ENCODE data around the gene TTLL11.

TTLL11 gene

DNA sequence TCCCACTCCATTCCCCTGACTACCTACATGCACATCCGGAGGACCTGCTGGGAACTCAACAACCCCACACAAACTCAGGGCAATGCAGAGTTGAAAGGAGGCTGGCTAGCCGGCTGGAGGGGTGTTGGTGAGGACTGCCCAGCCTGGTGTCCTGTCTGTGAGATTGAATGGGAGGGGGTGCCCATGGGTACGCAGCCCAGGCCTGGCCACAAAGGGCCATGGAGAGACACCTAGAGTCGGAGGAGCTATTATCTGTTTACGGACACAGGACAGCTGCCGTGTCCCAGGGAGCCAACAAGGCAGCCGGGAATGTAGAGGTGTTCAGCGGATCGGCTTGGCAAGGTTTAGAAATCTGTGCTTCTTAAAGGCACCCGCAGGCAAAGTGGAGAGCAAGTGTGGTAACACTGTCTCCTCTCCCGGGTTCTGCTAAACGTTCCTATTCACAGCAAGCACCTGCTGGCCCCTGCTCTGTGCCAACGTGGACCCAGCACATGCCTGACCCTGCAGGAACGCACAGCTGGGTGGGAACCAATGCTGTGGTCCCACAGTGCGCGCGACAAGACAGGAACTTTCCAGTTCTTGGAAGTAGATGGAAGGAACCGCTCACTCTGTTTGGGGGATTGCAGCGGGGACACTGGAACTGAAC, 275.0 kb downstream of the TTLL11 start:
- TF ChIP-seq NFIC (IDR thresholded peaks at IDR 0.05) (no peak), CEBPB (IDR thresholded peaks at IDR 0.05) (no peak), YY1 (IDR thresholded peaks at IDR 0.05; ENCODE audit: low read depth) (no peak), FOXM1 (IDR thresholded peaks at IDR 0.05; ENCODE audit: borderline replicate concordance, low read depth) (no peak), TEAD4 (IDR thresholded peaks at IDR 0.05) (no peak), ZBTB7A (IDR thresholded peaks at IDR 0.05; ENCODE audit: low read depth) (no peak), RAD21 (IDR thresholded peaks at IDR 0.05; ENCODE audit: low read depth) (no peak), CREB1 (IDR thresholded peaks at IDR 0.05; ENCODE audit: low read depth) (no peak), EGR1 (IDR thresholded peaks at IDR 0.05) (no peak), TCF12 (IDR thresholded peaks at IDR 0.05; ENCODE audit: low read depth) (no peak), TAF1 (IDR thresholded peaks at IDR 0.05; ENCODE audit: low read depth) (no peak), EP300 (IDR thresholded peaks at IDR 0.05; ENCODE audit: borderline replicate concordance) (no peak)
- TF ChIP-seq, protein P1, sequence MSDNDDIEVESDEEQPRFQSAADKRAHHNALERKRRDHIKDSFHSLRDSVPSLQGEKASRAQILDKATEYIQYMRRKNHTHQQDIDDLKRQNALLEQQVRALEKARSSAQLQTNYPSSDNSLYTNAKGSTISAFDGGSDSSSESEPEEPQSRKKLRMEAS (IDR thresholded peaks at IDR 0.05) = no peak
- TF ChIP-seq, protein P2, sequence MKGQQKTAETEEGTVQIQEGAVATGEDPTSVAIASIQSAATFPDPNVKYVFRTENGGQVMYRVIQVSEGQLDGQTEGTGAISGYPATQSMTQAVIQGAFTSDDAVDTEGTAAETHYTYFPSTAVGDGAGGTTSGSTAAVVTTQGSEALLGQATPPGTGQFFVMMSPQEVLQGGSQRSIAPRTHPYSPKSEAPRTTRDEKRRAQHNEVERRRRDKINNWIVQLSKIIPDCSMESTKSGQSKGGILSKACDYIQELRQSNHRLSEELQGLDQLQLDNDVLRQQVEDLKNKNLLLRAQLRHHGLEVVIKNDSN (IDR thresholded peaks at IDR 0.05) = no peak
- TF ChIP-seq, protein P3, sequence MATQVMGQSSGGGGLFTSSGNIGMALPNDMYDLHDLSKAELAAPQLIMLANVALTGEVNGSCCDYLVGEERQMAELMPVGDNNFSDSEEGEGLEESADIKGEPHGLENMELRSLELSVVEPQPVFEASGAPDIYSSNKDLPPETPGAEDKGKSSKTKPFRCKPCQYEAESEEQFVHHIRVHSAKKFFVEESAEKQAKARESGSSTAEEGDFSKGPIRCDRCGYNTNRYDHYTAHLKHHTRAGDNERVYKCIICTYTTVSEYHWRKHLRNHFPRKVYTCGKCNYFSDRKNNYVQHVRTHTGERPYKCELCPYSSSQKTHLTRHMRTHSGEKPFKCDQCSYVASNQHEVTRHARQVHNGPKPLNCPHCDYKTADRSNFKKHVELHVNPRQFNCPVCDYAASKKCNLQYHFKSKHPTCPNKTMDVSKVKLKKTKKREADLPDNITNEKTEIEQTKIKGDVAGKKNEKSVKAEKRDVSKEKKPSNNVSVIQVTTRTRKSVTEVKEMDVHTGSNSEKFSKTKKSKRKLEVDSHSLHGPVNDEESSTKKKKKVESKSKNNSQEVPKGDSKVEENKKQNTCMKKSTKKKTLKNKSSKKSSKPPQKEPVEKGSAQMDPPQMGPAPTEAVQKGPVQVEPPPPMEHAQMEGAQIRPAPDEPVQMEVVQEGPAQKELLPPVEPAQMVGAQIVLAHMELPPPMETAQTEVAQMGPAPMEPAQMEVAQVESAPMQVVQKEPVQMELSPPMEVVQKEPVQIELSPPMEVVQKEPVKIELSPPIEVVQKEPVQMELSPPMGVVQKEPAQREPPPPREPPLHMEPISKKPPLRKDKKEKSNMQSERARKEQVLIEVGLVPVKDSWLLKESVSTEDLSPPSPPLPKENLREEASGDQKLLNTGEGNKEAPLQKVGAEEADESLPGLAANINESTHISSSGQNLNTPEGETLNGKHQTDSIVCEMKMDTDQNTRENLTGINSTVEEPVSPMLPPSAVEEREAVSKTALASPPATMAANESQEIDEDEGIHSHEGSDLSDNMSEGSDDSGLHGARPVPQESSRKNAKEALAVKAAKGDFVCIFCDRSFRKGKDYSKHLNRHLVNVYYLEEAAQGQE (IDR thresholded peaks at IDR 0.05; ENCODE audit: low read depth) = no peak

DNA sequence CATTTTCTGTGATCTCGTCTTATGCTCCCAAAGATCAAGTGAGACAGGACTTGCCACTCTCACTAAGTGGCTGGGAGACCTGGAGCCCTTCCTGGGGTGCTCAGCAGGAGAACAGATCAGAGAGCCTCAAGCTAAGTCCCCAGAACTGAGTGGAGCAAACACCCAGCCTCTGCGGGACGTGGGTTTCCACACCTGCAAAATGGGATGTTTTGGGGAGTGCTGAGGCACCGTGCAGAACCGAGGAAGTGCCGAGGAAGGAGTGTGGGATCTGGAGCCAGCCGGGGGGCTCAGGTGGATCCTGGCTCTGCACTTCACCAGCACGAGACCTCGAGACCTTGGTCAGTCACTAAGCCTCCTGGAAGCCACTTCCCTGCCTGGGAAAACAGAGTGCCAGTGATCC, 275.6 kb downstream of the TTLL11 start:
- TF ChIP-seq TAF1 (IDR thresholded peaks at IDR 0.05; ENCODE audit: low read depth) (no peak), CREB1 (IDR thresholded peaks at IDR 0.05; ENCODE audit: low read depth) (no peak), EGR1 (IDR thresholded peaks at IDR 0.05) (no peak), YY1 (IDR thresholded peaks at IDR 0.05; ENCODE audit: low read depth) (no peak), TEAD4 (IDR thresholded peaks at IDR 0.05) (no peak), NFIC (IDR thresholded peaks at IDR 0.05) (no peak), ZBTB7A (IDR thresholded peaks at IDR 0.05; ENCODE audit: low read depth) (no peak), CEBPB (IDR thresholded peaks at IDR 0.05) (no peak), TCF12 (IDR thresholded peaks at IDR 0.05; ENCODE audit: low read depth) (no peak), FOXM1 (IDR thresholded peaks at IDR 0.05; ENCODE audit: borderline replicate concordance, low read depth) (no peak), EP300 (IDR thresholded peaks at IDR 0.05; ENCODE audit: borderline replicate concordance) (no peak), RAD21 (IDR thresholded peaks at IDR 0.05; ENCODE audit: low read depth) (no peak)
- TF ChIP-seq, protein P1 (IDR thresholded peaks at IDR 0.05) = no peak
- TF ChIP-seq, protein P2 (IDR thresholded peaks at IDR 0.05) = no peak
- TF ChIP-seq, protein P3 (IDR thresholded peaks at IDR 0.05; ENCODE audit: low read depth) = no peak

DNA sequence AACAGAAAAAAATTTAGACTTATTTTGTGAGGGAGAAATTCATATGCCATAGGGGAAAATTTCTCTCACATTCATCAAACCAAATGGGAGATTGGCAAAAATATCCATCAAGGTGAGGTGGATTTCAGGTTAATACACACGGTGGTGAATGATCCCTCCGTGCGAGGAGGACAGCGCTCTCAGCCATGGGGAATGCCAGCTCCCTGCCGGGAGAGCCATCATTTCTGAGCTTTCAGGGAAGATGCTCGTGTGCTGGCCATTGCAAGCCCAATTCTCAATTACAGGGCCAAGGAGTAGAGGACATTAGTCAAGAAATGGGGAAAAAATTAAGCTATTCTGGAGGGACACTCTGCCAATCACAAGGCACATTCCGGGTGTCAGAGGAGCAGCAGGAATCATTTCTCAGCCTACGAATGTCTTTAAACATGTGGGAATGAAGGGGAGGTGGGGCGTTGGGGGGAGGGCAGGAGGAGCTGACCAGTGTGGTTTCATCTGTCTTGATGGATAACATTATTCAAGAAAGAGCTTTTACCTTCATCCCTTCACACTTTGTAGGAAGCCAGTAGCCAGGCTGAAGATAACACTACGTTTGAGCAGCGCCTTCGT, 276.2 kb downstream of the TTLL11 start:
- TF ChIP-seq RAD21 (IDR thresholded peaks at IDR 0.05; ENCODE audit: low read depth) = no peak
- no peak for TF ChIP-seq TCF12 (IDR thresholded peaks at IDR 0.05; ENCODE audit: low read depth)
- TF ChIP-seq CREB1 (IDR thresholded peaks at IDR 0.05; ENCODE audit: low read depth) = no peak
- no peak for TF ChIP-seq EGR1 (IDR thresholded peaks at IDR 0.05)
- TF ChIP-seq, protein P3 (IDR thresholded peaks at IDR 0.05; ENCODE audit: low read depth) = no peak
- no peak for TF ChIP-seq FOXM1 (IDR thresholded peaks at IDR 0.05; ENCODE audit: borderline replicate concordance, low read depth)
- no peak for TF ChIP-seq YY1 (IDR thresholded peaks at IDR 0.05; ENCODE audit: low read depth)

DNA sequence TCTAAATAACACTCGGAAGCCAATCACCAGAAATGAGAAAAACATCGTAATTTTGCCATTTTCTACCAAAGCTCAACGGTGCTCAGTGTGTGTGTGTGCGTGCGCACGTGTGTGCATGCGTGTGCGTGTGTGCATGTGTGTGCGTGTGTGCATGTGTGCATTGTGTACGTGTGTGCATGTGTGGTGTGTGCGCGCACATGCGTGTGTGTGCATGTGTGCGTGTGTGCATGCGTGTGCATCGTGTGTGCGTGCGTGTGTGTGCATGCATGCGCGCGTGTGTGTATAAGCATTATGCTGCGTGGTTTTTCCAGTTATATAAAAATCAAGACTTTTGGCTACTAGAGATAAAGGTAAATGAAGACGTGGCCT, 276.7 kb downstream of the TTLL11 start:
- no peak for TF ChIP-seq ZBTB7A (IDR thresholded peaks at IDR 0.05; ENCODE audit: low read depth)
- no peak for TF ChIP-seq TCF12 (IDR thresholded peaks at IDR 0.05; ENCODE audit: low read depth)
- TF ChIP-seq CREB1 (IDR thresholded peaks at IDR 0.05; ENCODE audit: low read depth) = no peak

Measured in Ishikawa (cell line).